Activated naive CD4-positive, alpha-beta T cell treated with anti-CD3 and anti-CD28 coated beads, Interleukin-2, amount 10 ng/mL, durations not matched to agents 5 hours and 36 hours (primary cell): ENCODE results near the gene ERP27. TPM values are rescaled to one million over a fixed set of nuclear protein-coding genes. Genes with fewer than 3 reads are reported as not detected.

Experiments
- total RNA-seq, 2 experiments: library from RNA; stranded (reverse); gene quantifications; one replicate each; pipeline ENCODE4 v1.2.3, GENCODE V29; 2021

ERP27 gene
- total RNA-seq, result 10 to 100 TPM; 11.1 to 12.9 TPM

DNA sequence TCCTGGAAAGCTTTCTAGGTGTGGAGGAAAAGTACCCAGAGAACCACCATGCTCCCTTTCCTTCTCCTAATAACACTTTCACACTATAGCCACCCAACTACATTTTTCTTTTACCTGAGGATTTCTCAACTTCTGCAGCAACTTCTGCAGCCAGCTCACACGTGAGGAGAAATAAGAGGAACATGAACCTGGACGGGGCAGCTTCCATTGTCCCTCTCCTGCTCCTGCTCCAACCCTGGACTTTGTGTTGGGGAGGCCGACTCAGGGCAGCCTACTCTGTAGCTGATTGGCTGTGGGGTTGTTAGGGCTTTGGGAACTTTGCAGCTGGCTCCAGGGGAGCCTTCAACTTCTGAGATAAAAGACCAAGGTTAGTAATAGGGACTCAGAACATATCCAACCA lies at the start of gene ERP27:
Gene ERP27, minus strand, starts transcription at position 237 of the 400 bp plus-strand sequence. Its CDS starts 29 bp downstream, at position 208.

DNA sequence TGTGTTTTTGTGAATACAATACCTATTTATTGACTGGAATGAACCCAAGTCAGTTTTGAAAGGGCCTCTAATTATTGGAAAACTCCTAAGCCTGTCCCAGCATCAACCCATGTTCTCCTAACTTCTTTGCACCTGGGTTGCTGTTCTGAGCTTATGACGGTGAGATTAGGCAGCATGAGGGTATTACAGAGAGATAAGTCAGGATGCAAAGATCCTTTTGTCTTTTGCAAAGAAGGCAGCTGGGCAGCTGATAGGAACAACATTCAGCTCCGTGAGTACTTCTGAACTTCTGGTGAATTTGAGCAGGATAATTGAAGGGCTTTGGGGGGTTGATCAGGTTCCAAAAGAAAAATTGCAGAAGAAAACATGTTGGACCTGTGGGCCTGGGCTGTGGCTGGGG lies 34.5 kb upstream of the ERP27 start, which contains the start of gene PDE6H:
Gene PDE6H, plus strand, starts transcription at position 227 of the 400 bp plus-strand sequence. CDS start 4,971 bp downstream, outside the sequence.

DNA sequence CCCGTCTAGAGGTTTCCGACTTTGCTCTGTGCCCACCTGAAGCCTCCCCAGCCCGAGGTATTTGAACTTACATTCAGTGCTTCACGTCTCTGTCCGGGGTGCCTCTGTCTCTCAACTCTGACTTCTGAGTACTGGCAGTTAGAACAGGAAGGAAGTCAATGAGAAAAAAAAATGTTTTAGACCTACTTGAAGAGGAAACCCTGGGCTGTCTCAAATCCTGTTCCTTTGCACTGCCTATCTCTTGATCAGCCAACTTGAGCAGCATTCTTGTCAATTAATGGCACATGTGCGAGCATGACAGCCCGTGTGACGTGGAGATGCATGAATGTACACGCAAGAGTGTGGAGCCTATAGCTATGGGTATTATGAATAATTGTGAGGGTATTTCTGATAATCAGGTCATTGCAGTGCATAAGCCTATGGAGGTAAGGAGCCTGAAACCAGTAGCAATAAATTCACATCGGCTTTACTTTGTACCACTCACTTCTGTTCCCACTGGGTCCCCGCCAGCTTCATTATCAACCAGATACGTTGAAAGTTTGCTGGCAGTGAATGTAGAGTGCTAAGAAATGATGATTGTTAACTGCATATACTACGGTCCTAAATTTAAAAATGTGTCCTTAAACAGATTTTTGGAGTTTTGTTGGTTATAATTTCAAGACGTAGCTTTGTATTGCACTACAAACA lies 23.3 kb upstream of the ERP27 start, which contains the start of gene ARHGDIB:
Gene ARHGDIB, minus strand, starts transcription at position 136 of the 687 bp plus-strand sequence. CDS start 10,889 bp downstream, outside the sequence.

DNA sequence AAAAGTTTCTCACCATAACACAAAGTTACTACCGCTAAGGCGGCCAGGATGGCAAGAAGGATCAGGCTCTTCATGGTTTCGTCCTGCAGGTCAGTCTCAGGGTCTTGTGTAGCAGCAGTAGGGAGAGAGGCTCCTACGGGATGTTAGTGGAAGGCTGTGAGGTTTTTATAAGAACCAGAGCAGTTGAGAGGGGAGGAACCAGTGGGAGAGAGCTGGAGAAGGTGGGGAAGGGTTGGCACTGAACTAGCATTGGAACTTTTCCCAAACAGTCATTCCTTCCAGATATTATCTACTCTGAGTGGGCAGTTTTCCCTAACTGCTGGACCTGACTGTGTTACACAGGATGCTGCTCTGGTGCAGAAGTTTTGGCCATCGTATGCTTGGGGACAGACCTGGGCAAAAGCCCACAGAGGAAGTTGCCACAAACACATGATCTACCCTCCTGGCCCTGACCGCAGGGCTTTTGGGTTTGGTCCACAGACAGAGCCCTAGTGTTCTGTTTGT lies 52.6 kb downstream of the ERP27 start, which contains the start of gene MGP:
Gene MGP, minus strand, starts transcription at position 137 of the 504 bp plus-strand sequence. Its CDS starts 63 bp downstream, at position 74.

Other genes starting within 250 kb of the ERP27 start
- gene GUCY2C, start 241.9 kb downstream of the ERP27 start, total RNA-seq, result not detected
- gene WBP11, start 135.1 kb downstream of the ERP27 start, total RNA-seq, result 10 to 100 TPM; 74.3 to 79.4 TPM
- gene C12orf60, start 134.9 kb downstream of the ERP27 start, total RNA-seq, result under 1 TPM; 0.66 to 0.87 TPM
- gene SMCO3, start 124.4 kb downstream of the ERP27 start, total RNA-seq, result not detected
- not detected for gene ART4, start 95.0 kb downstream of the ERP27 start, total RNA-seq
- gene MGP, start 52.7 kb downstream of the ERP27 start, total RNA-seq, result not detected
- gene ARHGDIB, start 23.1 kb upstream of the ERP27 start, total RNA-seq, result 1,000 to 10,000 TPM; 1,398 to 1,400 TPM
- gene PDE6H, start 34.5 kb upstream of the ERP27 start, total RNA-seq, result not detected